C4-2B (cell line): ENCODE data around the gene VIPR1.

Experiments used
- CTCF ChIP-seq: fragments of 450-650 bp; conservative IDR thresholded peaks from 2 replicates; pipeline ENCODE4 v1.5.1; 2017; ENCODE audit warnings: mild to moderate bottlenecking
- ZFX ChIP-seq: fragments of 450-650 bp; IDR thresholded peaks from 2 replicates; pipeline ENCODE4 v1.6.1; 2017

- TF ChIP-seq CTCF (no peak; the same call in 1 of the 2 replicates), ZFX (peak; percentile 90)
Observed at GRCh38 chr3:42581709-42582473, 79.4 kb downstream of the VIPR1 start, which contains the start of gene SEC22C.
